Testis (tissue), 2 donors: ENCODE measurements around the gene WFDC10A.

Experiments used
- CTCF ChIP-seq, 3 experiments: fragments of 450-650 bp in 2 of 3; fragments of 200-600 bp in 1 of 3; sonication (generic) in 1 of 3; IDR thresholded peaks; one replicate each; pipeline ENCODE4 v1.5.1; 2016 to 2019; ENCODE audit warnings: antibody characterized with exemption in 3 of 3, mild to moderate bottlenecking in 2 of 3, moderate library complexity in 1 of 3
- POLR2A ChIP-seq: fragments of 450-650 bp; IDR thresholded peaks from one replicate; pipeline ENCODE4 v1.6.1; 2017; ENCODE audit warnings: antibody characterized with exemption, mild to moderate bottlenecking, moderate library complexity

GRCh38 chr20:45611054-45611453 is 18.5 kb upstream of the WFDC10A start:
- TF ChIP-seq POLR2A (no peak), CTCF (IDR thresholded peaks at IDR 0.05) (no peak)
